ENCODE results near the gene GPN1.

GRCh38 chr2:27652341-27652740 lies 23.5 kb downstream of the GPN1 start:
- TF ChIP-seq ZBTB7A (IDR thresholded peaks at IDR 0.05; ENCODE audit: low read depth), result no peak
- TF ChIP-seq CREB1 (IDR thresholded peaks at IDR 0.05; ENCODE audit: low read depth), result no peak
- TF ChIP-seq YY1 (IDR thresholded peaks at IDR 0.05; ENCODE audit: low read depth), result no peak
- no peak for TF ChIP-seq FOXM1 (IDR thresholded peaks at IDR 0.05; ENCODE audit: borderline replicate concordance, low read depth)
- no peak for TF ChIP-seq EP300 (IDR thresholded peaks at IDR 0.05; ENCODE audit: borderline replicate concordance)
- no peak for TF ChIP-seq REST (IDR thresholded peaks at IDR 0.05; ENCODE audit: low read depth)

Measured in Ishikawa (cell line).